Measurements from ENCODE around the gene ZFP62. TPM values are rescaled to one million over a fixed set of nuclear protein-coding genes. Genes with fewer than 3 reads are reported as not detected.

ZFP62 gene
- total and polyA plus RNA-seq, 5 donors: 12.0 to 22.8 (median 20.1) TPM

DNA sequence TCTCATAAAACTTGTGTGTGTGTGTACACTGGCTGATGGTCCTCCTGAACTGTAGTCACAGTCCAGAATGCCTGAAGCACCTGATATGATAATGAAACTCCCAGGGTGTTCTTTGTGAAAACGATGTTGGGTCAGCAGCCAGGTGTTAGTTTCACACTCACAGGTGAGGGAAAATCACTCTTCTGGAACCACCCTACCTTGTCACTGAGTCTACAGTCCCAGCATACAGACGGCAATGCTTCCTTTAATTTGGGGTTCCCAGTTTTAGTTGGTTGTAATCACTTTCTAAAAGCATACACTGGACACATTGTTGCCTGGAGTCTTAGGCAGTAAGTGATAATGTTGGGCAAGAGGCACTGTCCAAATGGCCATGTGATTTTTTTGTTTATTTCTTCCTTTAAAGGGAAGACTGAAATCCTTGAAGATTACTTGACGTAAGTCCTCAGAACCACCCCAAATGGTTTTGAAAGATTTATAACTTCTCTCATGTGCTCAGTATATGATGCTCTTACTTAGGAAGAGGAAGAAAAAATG is 40.2 kb downstream of the ZFP62 start:
- H3K4me3 ChIP-seq (ENCODE audit: low read length): no peak overlapping the region

DNA sequence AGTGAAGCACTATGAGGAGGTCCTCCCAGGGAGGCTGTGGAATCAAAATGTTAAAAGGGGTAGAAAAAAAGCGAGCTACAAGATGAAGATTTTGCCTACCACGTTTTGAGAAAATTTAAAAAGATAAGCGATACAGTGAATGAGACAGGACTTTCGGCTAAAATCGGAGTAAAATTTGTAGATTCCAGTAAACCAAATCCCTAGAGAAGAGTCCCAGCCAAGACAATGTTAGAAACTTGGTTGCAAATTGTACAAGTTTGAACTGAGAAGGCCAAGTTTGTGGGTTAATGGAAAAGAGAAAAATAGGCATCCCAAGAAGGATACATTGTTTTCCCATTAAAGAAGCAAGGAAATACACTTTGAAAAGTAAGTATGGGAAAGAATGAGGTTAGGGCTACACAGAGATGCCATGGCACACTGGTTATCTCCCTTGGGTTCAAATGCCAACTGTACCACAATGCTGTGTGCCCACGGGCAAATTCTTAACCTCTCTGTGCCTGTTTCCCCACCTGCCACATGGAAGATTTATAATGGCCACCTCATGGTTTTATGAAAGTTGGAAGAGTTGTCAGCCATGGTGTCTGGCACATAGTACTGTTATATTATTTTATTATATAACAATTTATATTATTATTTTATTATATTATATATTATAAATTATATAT is 42.3 kb downstream of the ZFP62 start:
- H3K4me1 ChIP-seq (ENCODE audit: control insufficient read depth, insufficient read depth, low read length): peaks cover 16% of the 10 kb centered on the region
- 58% methylated on average over 6 of the region's 6 CpGs for WGBS
- peak overlapping the region; percentile 83 for H3K27ac ChIP-seq (ENCODE audit: low read length)
- no peaks in the 10 kb centered on the region for H3K9me3 ChIP-seq (ENCODE audit: control insufficient read depth, low read length)
- DNase-seq: no peak
- no peak for ATAC-seq
- no peaks in the 10 kb centered on the region for H3K27me3 ChIP-seq (ENCODE audit: control insufficient read depth, insufficient read depth)
- no peak overlapping the region for H3K4me3 ChIP-seq (ENCODE audit: low read length)
- intact Hi-C loops (cut with DNase I): no loop called here

More for the DNA sequence above, 40.2 kb downstream of the ZFP62 start:
- Histone ChIP-seq H3K4me1 (ENCODE audit: control insufficient read depth, insufficient read depth, low read length) (peaks cover 23% of the 10 kb centered on the region), H3K27me3 (ENCODE audit: control insufficient read depth, insufficient read depth) (no peaks in the 10 kb centered on the region), H3K9me3 (ENCODE audit: control insufficient read depth, low read length) (no peaks in the 10 kb centered on the region), H3K27ac (ENCODE audit: low read length) (peak overlapping the region; percentile 93)
- intact Hi-C loops (cut with DNase I): no loop called here
- ATAC-seq (peak; percentile 53 to 79), DNase-seq (no peak)
- 36% methylated on average over 3 of the region's 3 CpGs for WGBS

DNA sequence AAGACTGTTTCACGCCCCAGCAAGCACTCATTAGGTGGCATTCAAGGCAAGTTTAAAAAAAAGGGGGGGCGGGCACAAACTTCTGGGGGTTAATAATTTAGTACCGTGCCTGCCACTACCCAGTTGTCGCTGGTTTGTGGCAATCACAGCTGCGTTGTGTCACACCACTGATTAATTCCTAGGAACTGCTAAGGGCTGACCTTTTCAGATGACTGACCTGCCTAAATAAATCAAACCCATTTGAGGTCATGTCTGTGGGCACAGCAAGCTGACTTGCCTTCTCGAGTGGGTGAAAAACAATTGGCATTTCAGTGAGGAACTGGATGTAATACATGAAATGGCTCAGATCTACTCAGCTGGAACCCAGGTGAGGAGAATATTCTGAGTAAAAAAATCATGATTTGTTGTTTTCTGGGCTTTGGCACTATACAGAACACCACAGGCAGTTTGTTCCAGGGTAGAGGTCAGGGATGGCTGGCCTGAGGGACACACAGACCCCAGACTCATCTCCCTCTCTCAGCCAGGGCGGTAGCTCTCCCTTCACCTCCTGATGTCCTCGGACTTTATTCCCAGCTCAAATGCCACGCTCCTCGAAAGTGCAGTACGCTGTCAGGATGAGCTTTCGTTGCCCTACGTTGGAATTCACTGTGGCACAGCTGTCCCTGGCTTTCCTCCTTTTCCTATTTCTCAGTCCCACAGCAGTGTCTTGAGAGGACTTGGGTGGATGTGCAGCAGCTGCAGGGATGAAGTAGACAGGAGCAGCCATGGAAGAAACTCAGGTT is 43.0 kb downstream of the ZFP62 start:
- Histone ChIP-seq H3K9me3 (ENCODE audit: control insufficient read depth, low read length) (no peaks in the 10 kb centered on the region), H3K27ac (ENCODE audit: low read length) (peak overlapping the region; percentile 55), H3K27me3 (ENCODE audit: control insufficient read depth, insufficient read depth) (no peaks in the 10 kb centered on the region), H3K4me3 (ENCODE audit: low read length) (no peak overlapping the region), H3K4me1 (ENCODE audit: control insufficient read depth, insufficient read depth, low read length) (peaks cover 11% of the 10 kb centered on the region)
- intact Hi-C loops (cut with DNase I): no loop called here
- DNase-seq (no peak), ATAC-seq (no peak)
- WGBS: 43% methylated on average over 13 of the region's 13 CpGs

DNA sequence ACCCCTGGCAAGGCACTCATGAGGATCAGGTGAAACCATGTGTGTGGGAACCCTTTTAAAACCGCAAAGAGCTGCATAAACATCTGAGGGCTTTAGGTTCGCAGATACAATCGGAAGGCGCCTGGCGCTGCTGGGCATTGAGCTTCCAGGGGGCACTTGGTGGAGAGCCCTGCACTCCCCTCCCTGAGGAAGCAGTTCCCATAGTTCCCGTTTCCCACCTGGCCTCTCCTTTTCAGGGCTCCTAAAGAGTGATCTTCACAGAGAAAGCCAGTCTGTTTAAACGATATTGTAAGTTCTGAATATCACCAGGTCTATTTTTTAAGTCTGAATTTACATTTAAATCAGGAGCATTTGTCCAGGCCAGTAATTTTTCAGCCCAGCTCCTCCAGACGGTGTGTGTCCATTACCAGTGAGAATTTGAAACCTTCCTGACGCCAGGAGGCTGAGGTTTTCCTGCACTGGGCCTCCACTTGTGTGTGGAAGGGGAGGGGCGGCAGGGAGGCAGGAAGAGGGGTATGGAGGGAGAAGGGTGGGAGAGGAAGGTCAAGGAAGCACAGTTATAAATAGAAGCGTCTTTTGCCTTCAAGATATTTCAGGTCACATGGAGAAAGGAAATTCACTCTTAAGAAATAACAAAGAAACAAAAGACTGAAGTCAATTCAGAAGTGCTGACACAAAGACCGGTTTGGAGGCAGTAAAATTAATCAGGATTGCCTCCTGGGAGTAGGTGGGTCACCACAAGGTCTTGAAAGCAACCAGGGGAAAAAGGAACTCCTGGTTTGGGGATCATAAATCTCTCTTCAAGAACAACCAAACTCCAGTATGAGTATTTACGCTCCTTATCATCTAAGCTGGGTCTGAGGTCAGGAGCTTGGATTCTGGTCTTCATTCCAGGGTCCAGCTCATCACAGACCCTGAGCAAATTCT is 44.2 kb downstream of the ZFP62 start:
- H3K4me1 ChIP-seq (ENCODE audit: control insufficient read depth, insufficient read depth, low read length): peaks cover 11% of the 10 kb centered on the region
- 36% methylated on average over 13 of the region's 13 CpGs for WGBS
- peak overlapping the region; percentile 80 for H3K27ac ChIP-seq (ENCODE audit: low read length)
- DNase-seq (peak; percentile 71 to 84 (median 82)), ATAC-seq (peak; percentile 64 to 86)
- intact Hi-C loops (cut with DNase I): no loop called here
- H3K4me3 ChIP-seq (ENCODE audit: low read length): no peak overlapping the region
- no peaks in the 10 kb centered on the region for H3K27me3 ChIP-seq (ENCODE audit: control insufficient read depth, insufficient read depth)
- no peaks in the 10 kb centered on the region for H3K9me3 ChIP-seq (ENCODE audit: control insufficient read depth, low read length)

DNA sequence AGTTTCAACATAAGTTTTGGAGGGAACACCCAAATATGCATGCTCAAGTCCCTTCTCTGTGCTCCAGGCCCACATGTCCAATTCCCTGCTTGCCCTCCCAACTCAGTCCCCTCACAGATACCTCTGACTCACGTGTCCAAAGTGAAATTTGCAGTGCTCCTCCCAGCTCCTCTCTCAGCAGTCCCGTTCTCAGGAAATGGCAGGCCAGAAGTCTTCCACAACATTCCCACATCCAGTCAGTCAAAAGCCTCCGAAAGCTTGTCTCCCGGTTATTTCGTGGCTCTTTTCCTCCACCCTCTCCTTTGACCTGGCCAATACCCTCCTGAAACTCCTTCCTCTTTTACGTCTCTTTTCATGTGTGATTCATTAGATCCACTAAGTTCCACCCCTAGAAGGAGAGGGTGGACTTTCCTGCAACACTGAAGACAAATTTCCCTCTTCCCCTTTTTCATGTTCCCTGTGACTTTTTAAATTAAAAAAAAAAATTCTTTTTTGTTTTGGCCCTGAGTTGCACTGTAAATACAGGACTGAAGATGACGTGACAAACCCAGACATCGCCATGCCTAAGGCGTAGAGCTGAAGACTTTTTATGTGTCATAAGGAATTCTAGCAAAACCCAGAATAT is 45.7 kb downstream of the ZFP62 start:
- DNase-seq: no peak
- intact Hi-C loops (cut with DNase I): no loop called here
- Histone ChIP-seq H3K27me3 (ENCODE audit: control insufficient read depth, insufficient read depth) (no peaks in the 10 kb centered on the region), H3K4me1 (ENCODE audit: control insufficient read depth, insufficient read depth, low read length) (peaks cover 13% of the 10 kb centered on the region), H3K27ac (ENCODE audit: low read length) (peak overlapping the region; percentile 80), H3K4me3 (ENCODE audit: low read length) (peak overlapping the region; percentile 38), H3K9me3 (ENCODE audit: control insufficient read depth, low read length) (no peaks in the 10 kb centered on the region)
- ATAC-seq: peak in 1 of 2 donors; percentile 30
- 56% methylated on average over 9 of the region's 9 CpGs for WGBS

DNA sequence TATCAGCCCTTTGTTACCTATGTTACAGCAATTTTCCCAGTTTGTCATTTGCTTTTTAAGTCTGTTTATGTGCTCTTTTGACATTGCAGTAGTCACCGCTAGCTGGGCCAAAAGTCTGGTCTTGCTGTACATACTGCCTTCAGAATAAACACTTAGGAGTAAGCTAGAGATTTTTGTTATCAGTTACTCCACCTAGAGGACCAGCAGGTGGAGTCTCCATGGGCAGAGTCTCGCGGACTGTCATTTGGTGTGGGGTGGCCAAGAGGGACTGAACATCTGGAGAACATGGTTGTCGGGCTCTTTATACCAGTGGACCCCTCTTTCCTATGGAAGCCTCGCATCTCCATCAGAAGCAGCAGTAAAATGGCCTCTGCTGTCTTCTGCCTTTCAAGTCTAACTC is 47.7 kb downstream of the ZFP62 start:
- Histone ChIP-seq H3K4me3 (ENCODE audit: low read length) (peak overlapping the region; percentile 19), H3K4me1 (ENCODE audit: control insufficient read depth, insufficient read depth, low read length) (peaks cover 14% of the 10 kb centered on the region), H3K27ac (ENCODE audit: low read length) (peak overlapping the region; percentile 31), H3K9me3 (ENCODE audit: control insufficient read depth, low read length) (no peaks in the 10 kb centered on the region), H3K27me3 (ENCODE audit: control insufficient read depth, insufficient read depth) (no peaks in the 10 kb centered on the region)
- WGBS: 78% methylated on average over 5 of the region's 5 CpGs
- intact Hi-C loops (cut with DNase I): no loop called here
- ATAC-seq (no peak), DNase-seq (no peak)

DNA sequence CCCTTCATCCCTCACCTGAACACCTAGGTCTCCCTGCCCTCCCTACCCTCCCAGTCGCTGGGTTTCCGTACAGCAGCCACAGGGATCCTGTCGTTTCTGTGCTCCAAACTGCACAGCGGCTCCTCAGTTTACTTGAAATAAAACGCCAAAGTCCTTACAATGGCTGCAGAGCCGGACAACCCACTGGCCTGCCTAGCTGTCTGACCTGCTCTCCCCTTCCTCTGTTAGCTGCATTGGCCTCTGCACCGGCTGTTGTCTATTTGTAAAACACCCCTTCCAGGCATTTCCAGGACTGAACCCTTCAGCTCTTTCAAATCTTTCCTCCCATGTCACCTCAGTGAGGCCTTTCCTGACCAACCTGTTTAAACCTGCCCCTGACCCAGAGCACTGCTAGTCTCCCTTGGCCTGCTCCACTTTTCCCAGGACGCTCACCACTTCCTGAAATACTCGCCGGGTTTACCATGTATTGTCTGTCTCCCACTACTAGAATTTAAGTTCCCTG is 49.4 kb downstream of the ZFP62 start:
- no peak for DNase-seq
- no peak for ATAC-seq
- intact Hi-C loops (cut with DNase I): no loop called here
- Histone ChIP-seq H3K27me3 (ENCODE audit: control insufficient read depth, insufficient read depth) (no peaks in the 10 kb centered on the region), H3K27ac (ENCODE audit: low read length) (peak overlapping the region; percentile 91), H3K9me3 (ENCODE audit: control insufficient read depth, low read length) (no peaks in the 10 kb centered on the region), H3K4me1 (ENCODE audit: control insufficient read depth, insufficient read depth, low read length) (peaks cover 14% of the 10 kb centered on the region), H3K4me3 (ENCODE audit: low read length) (peak overlapping the region; percentile 70)
- 72% methylated on average over 10 of the region's 10 CpGs for WGBS

DNA sequence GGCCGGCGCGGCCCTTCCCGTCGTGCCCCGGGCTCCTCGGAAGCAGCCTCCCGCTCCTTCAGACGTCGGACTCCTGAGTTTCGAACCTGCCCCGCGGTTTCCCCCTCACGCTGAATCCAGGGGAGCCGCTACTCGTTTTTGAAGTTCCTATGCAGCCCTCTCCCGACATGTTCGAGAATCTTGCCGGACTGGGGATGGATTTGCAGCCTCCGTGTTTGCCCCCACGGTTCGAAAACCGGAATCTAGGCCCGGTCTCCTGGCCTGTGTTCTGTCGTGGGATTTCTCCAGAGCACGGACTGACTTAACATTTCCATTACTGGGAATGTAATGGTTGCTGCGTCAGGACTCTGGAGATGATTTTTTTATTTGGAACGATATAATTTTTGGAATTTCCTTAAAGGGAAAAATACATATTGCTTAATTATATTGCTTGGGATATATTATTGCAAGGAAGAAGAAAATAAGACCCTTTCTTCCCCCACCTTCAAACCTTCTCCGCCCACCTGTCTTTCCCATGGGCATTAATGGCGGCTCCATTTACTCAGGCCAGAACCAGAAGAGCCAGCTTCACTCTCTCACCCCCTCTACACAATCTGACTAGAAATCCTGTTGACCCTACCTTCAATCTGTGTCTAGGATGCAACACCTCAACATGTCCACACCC is 50.0 kb downstream of the ZFP62 start:
- DNase-seq (peak in 1 of 3 donors; percentile 83), ATAC-seq (peak in 1 of 2 donors; percentile 41)
- H3K27ac ChIP-seq (ENCODE audit: low read length): peak overlapping the region; percentile 91
- H3K4me1 ChIP-seq (ENCODE audit: control insufficient read depth, insufficient read depth, low read length): peaks cover 18% of the 10 kb centered on the region
- H3K27me3 ChIP-seq (ENCODE audit: control insufficient read depth, insufficient read depth): no peaks in the 10 kb centered on the region
- intact Hi-C loops (cut with DNase I): no loop called here
- peak overlapping the region; percentile 70 for H3K4me3 ChIP-seq (ENCODE audit: low read length)
- no peaks in the 10 kb centered on the region for H3K9me3 ChIP-seq (ENCODE audit: control insufficient read depth, low read length)
- 7% methylated on average over 30 of the region's 30 CpGs for WGBS

DNA sequence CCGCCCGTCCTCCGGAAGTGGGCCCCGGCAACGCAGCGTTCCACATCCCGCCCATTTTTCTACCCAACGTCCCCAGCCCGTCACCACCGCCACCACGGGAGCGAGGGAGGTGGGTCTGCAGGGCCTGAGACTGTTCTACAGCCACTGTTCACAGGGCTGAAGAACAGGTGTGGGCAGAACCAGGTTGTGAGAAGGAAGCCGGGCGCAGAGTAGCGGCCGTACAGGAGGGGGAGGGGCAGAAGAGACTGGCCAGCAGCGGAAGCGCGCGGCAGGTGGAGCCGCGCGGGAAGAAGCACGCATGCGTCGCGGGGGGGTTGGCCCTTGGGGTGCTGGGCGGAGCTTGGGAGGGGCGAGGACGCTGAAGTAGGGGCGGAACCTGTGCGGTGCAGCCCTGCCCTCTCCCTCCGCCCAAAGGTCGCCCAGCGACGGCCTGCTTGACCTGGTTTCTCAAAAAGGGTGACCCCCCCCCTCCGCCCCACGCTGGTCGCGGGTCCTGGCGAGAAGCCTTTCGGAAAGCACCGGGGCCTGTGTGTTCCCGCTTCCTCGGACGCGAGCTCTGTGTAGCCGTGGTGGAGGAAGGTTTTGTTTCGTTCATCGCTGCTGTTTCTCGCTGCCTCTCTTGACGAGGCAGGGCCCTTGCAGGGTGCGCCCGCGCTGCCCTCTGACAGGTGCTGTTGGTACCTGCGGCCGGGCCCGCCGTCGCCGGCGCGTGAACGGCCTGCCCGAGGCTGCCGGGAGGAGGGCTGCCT is 50.7 kb downstream of the ZFP62 start:
- under 1% methylated on average over 66 of the region's 66 CpGs for WGBS
- peak overlapping the region; percentile 70 for H3K4me3 ChIP-seq (ENCODE audit: low read length)
- ATAC-seq (peak; percentile 96 to 97), DNase-seq (peak; percentile 96 to 99 (median 98))
- no peaks in the 10 kb centered on the region for H3K9me3 ChIP-seq (ENCODE audit: control insufficient read depth, low read length)
- peak overlapping the region; percentile 89 for H3K27ac ChIP-seq (ENCODE audit: low read length)
- intact Hi-C loops (cut with DNase I): no loop called here
- H3K4me1 ChIP-seq (ENCODE audit: control insufficient read depth, insufficient read depth, low read length): peaks cover 18% of the 10 kb centered on the region
- no peaks in the 10 kb centered on the region for H3K27me3 ChIP-seq (ENCODE audit: control insufficient read depth, insufficient read depth)
